Endothelial cell (in vitro differentiated cells): ENCODE measurements around the gene FNBP1. TPM values are rescaled to one million over a fixed set of nuclear protein-coding genes. Genes with fewer than 3 reads are reported as not detected.
"Not testable (repeated sequence)": the region's sequence is repeated elsewhere in the genome, so short reads cannot be mapped to it uniquely, and the experiment has no call there.

ENCODE experiments used
- DNase-seq: peaks from one replicate; pipeline ENCODE4 v3.0.0; 2021; ENCODE audit warnings: low spot score
- H3K27ac Mint-ChIP-seq: one replicate; pipeline ENCODE4 v1.8.0; 2021; ENCODE audit warnings: mixed read lengths, inconsistent platforms; ENCODE audit not compliant: unreplicated experiment
- H3K27me3 Mint-ChIP-seq: one replicate; pipeline ENCODE4 v1.8.0; 2021; ENCODE audit warnings: mild to moderate bottlenecking, moderate library complexity, mixed read lengths, inconsistent platforms; ENCODE audit not compliant: unreplicated experiment
- H3K36me3 Mint-ChIP-seq: one replicate; pipeline ENCODE4 v1.8.0; 2021; ENCODE audit warnings: mild to moderate bottlenecking, low read depth, mixed read lengths, inconsistent platforms; ENCODE audit not compliant: unreplicated experiment
- H3K4me1 Mint-ChIP-seq: one replicate; pipeline ENCODE4 v1.8.0; 2021; ENCODE audit warnings: mild to moderate bottlenecking, mixed read lengths, inconsistent platforms; ENCODE audit not compliant: unreplicated experiment
- H3K4me3 Mint-ChIP-seq: one replicate; pipeline ENCODE4 v1.8.0; 2021; ENCODE audit warnings: mild to moderate bottlenecking, mixed read lengths, inconsistent platforms; ENCODE audit not compliant: unreplicated experiment
- H3K9me3 Mint-ChIP-seq: one replicate; pipeline ENCODE4 v1.8.0; 2021; ENCODE audit warnings: mixed read lengths, inconsistent platforms; ENCODE audit not compliant: unreplicated experiment
- CTCF ChIP-seq: fragments of 200-600 bp; sonication (generic); IDR thresholded peaks from one replicate; pipeline ENCODE4 v1.5.0; 2021; ENCODE audit warnings: antibody characterized with exemption; ENCODE audit not compliant: unreplicated experiment
- total RNA-seq: library from RNA; stranded (reverse); fragmentation: NEBNext Ultra II Directional; extraction: Animal tissue kit (Norgen Biotek cat#: 25700); gene quantifications from one replicate; pipeline ENCODE4 v1.2.1, GENCODE V29; 2021; ENCODE audit not compliant: unreplicated experiment

The FNBP1 gene
- total RNA-seq, 1 donor from 2014 or later = 119 TPM

GRCh38 chr9:129995409-129996160 is 47.4 kb downstream of the FNBP1 start:
- Mint-ChIP-seq H3K9me3 (no peaks in the 10 kb centered on the region), H3K4me3 (no peak overlapping the region), H3K27ac (peak overlapping the region; percentile 51), H3K4me1 (peaks cover 12% of the 10 kb centered on the region), H3K36me3 (peaks cover 22% of the 10 kb centered on the region), H3K27me3 (no peaks in the 10 kb centered on the region)
- no peak for DNase-seq
- TF ChIP-seq CTCF = no peak

DNA sequence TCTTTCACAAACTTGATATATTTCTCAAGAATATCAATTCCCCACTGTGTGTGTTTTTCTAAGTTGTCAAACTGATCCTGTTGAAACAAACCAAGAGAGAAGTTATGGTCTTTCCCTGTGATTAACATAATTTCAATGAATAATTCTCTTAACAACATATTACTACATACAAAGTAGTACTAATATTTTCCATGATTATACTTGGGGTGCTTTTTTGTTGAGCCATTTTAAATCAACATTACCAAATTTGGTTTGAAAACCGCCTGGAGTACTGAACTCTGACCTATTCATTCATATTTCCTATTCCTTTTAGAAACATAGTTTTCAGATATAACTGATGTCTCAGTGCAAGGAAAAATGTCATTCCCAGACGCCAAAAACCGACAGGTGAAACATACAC is 48.1 kb downstream of the FNBP1 start:
- Mint-ChIP-seq H3K9me3 (no peaks in the 10 kb centered on the region), H3K4me3 (no peak overlapping the region), H3K27ac (no peak overlapping the region), H3K4me1 (peaks cover 18% of the 10 kb centered on the region), H3K36me3 (peaks cover 27% of the 10 kb centered on the region), H3K27me3 (no peaks in the 10 kb centered on the region)
- no peak for DNase-seq
- TF ChIP-seq CTCF = no peak

DNA sequence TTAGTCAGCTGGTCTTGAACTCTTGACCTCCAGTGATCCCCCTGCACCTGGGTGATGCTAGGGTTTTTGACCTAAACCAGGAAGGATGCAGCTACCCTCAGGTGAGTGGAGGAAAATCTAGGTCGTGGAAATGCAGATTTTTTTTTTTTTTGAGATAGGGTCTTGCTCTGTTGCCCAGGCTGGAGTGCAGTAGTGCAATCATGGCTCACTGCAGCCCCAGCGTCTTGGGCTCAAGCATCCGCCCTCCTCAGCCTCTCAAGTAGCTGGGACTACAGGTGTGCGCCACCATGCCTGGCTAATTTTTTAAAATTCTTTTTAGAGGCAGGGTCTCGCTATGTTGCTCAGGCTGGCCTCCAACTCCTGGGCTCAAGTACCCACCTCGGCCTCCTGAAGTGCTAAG is 51.9 kb downstream of the FNBP1 start:
- not testable (repeated sequence) for H3K9me3 Mint-ChIP-seq, H3K27me3 Mint-ChIP-seq, DNase-seq, H3K4me3 Mint-ChIP-seq, H3K27ac Mint-ChIP-seq
- Mint-ChIP-seq H3K4me1 (peaks cover 13% of the 10 kb centered on the region), H3K36me3 (peaks cover 34% of the 10 kb centered on the region)

DNA sequence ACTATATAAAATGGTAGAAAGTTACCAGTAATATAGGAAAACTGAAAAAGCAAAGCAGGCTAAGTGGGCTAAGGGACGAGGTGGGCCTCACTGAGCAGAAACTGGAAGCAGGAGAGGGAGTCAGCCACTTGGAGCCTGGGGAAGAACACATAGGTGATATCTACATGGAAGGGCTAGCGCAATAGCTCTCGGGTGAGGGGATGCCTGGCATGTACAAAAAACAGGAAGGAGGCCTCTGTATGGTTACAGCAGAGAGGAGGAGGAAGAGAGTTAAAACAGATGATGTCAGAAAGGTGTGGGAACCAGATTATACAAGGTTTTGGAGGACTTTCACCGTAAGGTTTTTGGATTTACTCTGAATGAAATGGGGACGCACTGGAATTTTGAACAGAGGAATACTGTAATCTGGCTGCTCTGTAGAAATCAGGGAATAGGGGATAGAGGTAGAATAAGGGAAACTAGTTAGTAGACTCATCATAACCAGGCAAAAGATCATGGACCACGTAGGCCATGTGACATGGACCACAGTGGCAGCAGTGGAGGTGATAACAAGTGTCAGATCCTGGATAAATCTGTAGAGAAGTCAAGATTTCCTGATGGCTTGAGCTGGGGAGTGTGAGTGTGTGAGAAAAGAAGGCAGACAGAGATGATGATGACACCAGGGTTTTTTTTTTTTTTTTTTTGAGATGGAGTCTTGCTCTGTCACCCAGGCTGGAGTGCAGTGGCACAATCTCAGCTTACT is 52.5 kb downstream of the FNBP1 start:
- Mint-ChIP-seq H3K27ac (peak overlapping the region; percentile 43), H3K27me3 (no peaks in the 10 kb centered on the region), H3K9me3 (no peaks in the 10 kb centered on the region), H3K4me3 (peak overlapping the region; percentile 35), H3K4me1 (peaks cover 7% of the 10 kb centered on the region), H3K36me3 (peaks cover 30% of the 10 kb centered on the region)
- TF ChIP-seq CTCF = no peak
- DNase-seq = no peak

GRCh38 chr9:129989740-129990139 is 53.2 kb downstream of the FNBP1 start:
- H3K27ac Mint-ChIP-seq = no peak overlapping the region
- H3K27me3 Mint-ChIP-seq = no peaks in the 10 kb centered on the region
- no peak overlapping the region for H3K4me3 Mint-ChIP-seq

More at GRCh38 chr9:129989740-129990139, 53.2 kb downstream of the FNBP1 start:
- peaks cover 36% of the 10 kb centered on the region for H3K36me3 Mint-ChIP-seq
- no peaks in the 10 kb centered on the region for H3K9me3 Mint-ChIP-seq
- DNase-seq = no peak
- peaks cover 7% of the 10 kb centered on the region for H3K4me1 Mint-ChIP-seq
- no peak for TF ChIP-seq CTCF
